DOHH2 (cell line): ENCODE results near the gene FOXO4.

Experiments used
- H3F3A ChIP-seq: fragments of 200-600 bp; sonication (generic), shearing (Covaris generic); 2 replicates; pipeline ENCODE4 v1.6.0; 2016; ENCODE audit warnings: antibody characterized with exemption, mild to moderate bottlenecking; ENCODE audit not compliant: control insufficient read depth, insufficient read depth
- H3K27ac ChIP-seq: fragments of 200-600 bp; sonication (generic); 2 replicates; pipeline ENCODE4 v1.5.1; 2014; ENCODE audit warnings: low read depth, mild to moderate bottlenecking, low read length, moderate library complexity
- H3K27me3 ChIP-seq: fragments of 200-600 bp; sonication (generic); 2 replicates; pipeline ENCODE4 v1.6.1; 2014; ENCODE audit warnings: mild to moderate bottlenecking, low read length, mixed read lengths; ENCODE audit not compliant: control insufficient read depth
- H3K36me3 ChIP-seq: fragments of 200-600 bp; sonication (generic); 2 replicates; pipeline ENCODE4 v1.6.1; 2014; ENCODE audit warnings: mild to moderate bottlenecking, low read length, moderate library complexity, mixed read lengths; ENCODE audit not compliant: control insufficient read depth
- H3K4me1 ChIP-seq: fragments of 200-600 bp; sonication (generic); 2 replicates; pipeline ENCODE4 v1.6.1; 2014; ENCODE audit warnings: mild to moderate bottlenecking, low read length, mixed read lengths; ENCODE audit not compliant: control insufficient read depth
- H3K4me2 ChIP-seq: fragments of 200-600 bp; sonication (generic); 2 replicates; pipeline ENCODE4 v1.6.0; 2014; ENCODE audit warnings: mild to moderate bottlenecking, low read length, moderate library complexity
- H3K4me3 ChIP-seq: fragments of 200-600 bp; sonication (generic); 2 replicates; pipeline ENCODE4 v1.5.1; 2014; ENCODE audit warnings: mild to moderate bottlenecking, low read length, mixed read lengths
- H3K79me2 ChIP-seq: fragments of 200-600 bp; sonication (generic); 2 replicates; pipeline ENCODE4 v1.6.1; 2014; ENCODE audit warnings: mild to moderate bottlenecking, low read length, mixed read lengths; ENCODE audit not compliant: control insufficient read depth
- H3K9me2 ChIP-seq: fragments of 200-600 bp; sonication (generic); replicated peaks from 2 replicates; pipeline ENCODE4 v1.6.1; 2014; ENCODE audit warnings: mild to moderate bottlenecking, low read length, mixed read lengths; ENCODE audit not compliant: control insufficient read depth
- H3K9me3 ChIP-seq: fragments of 200-600 bp; sonication (generic); 2 replicates; pipeline ENCODE4 v1.6.1; 2014; ENCODE audit warnings: antibody characterized with exemption, low read length, mixed read lengths; ENCODE audit not compliant: control insufficient read depth, insufficient read depth
- H4K20me1 ChIP-seq: fragments of 200-600 bp; sonication (generic); 2 replicates; pipeline ENCODE4 v1.6.0; 2014; ENCODE audit warnings: low read depth, mild to moderate bottlenecking, antibody characterized with exemption, low read length, moderate library complexity; ENCODE audit not compliant: control insufficient read depth, insufficient read depth
- CTCF ChIP-seq: fragments of 200-600 bp; sonication (generic); IDR thresholded peaks from one replicate; pipeline ENCODE4 v1.5.1; 2014; ENCODE audit warnings: antibody characterized with exemption, mild to moderate bottlenecking, low read depth, low read length; ENCODE audit not compliant: poor library complexity, severe bottlenecking
- EZH2phosphoT487 ChIP-seq: fragments of 200-600 bp; sonication (generic); IDR thresholded peaks from 2 replicates; pipeline ENCODE4 v1.6.1; 2017; ENCODE audit warnings: borderline replicate concordance, mild to moderate bottlenecking, antibody characterized with exemption, low read length, moderate library complexity, mixed read lengths

FOXO4 gene

GRCh38 chrX:71056867-71057266 is 38.8 kb upstream of the FOXO4 start:
- no peaks in the 10 kb centered on the region for H3K9me2 ChIP-seq
- H3K4me3 ChIP-seq = no peak overlapping the region
- H3K27ac ChIP-seq = no peak overlapping the region
- H3K79me2 ChIP-seq = no peaks in the 10 kb centered on the region
- TF ChIP-seq EZH2phosphoT487 (no peak), CTCF (no peak)
- no peaks in the 10 kb centered on the region for H3K27me3 ChIP-seq
- H3K4me1 ChIP-seq = peaks cover 3% of the 10 kb centered on the region; the same call in 1 of the 2 replicates
- peaks cover 3% of the 10 kb centered on the region; the same call in 1 of the 2 replicates for H3K36me3 ChIP-seq
- H3F3A ChIP-seq = no peaks in the 10 kb centered on the region
- no peaks in the 10 kb centered on the region for H4K20me1 ChIP-seq
- H3K9me3 ChIP-seq = no peaks in the 10 kb centered on the region
- no peak overlapping the region for H3K4me2 ChIP-seq

GRCh38 chrX:71057848-71058530 is 37.7 kb upstream of the FOXO4 start:
- no peak overlapping the region for H3K4me2 ChIP-seq
- no peaks in the 10 kb centered on the region for H3F3A ChIP-seq
- no peak overlapping the region for H3K4me3 ChIP-seq
- no peaks in the 10 kb centered on the region for H3K9me3 ChIP-seq
- H3K9me2 ChIP-seq = no peaks in the 10 kb centered on the region
- peaks cover 3% of the 10 kb centered on the region; the same call in 1 of the 2 replicates for H3K4me1 ChIP-seq
- no peak overlapping the region for H3K27ac ChIP-seq
- no peaks in the 10 kb centered on the region for H3K79me2 ChIP-seq
- H4K20me1 ChIP-seq = no peaks in the 10 kb centered on the region
- H3K36me3 ChIP-seq = peaks cover 3% of the 10 kb centered on the region; the same call in 1 of the 2 replicates
- no peak for TF ChIP-seq EZH2phosphoT487
- TF ChIP-seq CTCF = no peak
- no peaks in the 10 kb centered on the region for H3K27me3 ChIP-seq

- Histone ChIP-seq H3K36me3 (peaks cover 3% of the 10 kb centered on the region; the same call in 1 of the 2 replicates), H3K27me3 (no peaks in the 10 kb centered on the region), H4K20me1 (no peaks in the 10 kb centered on the region), H3K4me2 (no peak overlapping the region), H3K4me1 (peaks cover 3% of the 10 kb centered on the region; the same call in 1 of the 2 replicates), H3K4me3 (no peak overlapping the region), H3K9me3 (no peaks in the 10 kb centered on the region), H3K79me2 (peaks cover 8% of the 10 kb centered on the region), H3K9me2 (no peaks in the 10 kb centered on the region), H3K27ac (no peak overlapping the region), H3F3A (no peaks in the 10 kb centered on the region)
- TF ChIP-seq CTCF (no peak), EZH2phosphoT487 (no peak)
These were observed 35.5 kb upstream of the FOXO4 start for GRCh38 chrX:71060127-71060526.
